ENCODE measurements around the gene MYOD1.

The MYOD1 gene

GRCh38 chr11:17702876-17703275, 16.5 kb upstream of the MYOD1 start:
- no peak for DNase-seq

GRCh38 chr11:17703951-17704350, 15.4 kb upstream of the MYOD1 start:
- DNase-seq: peak; percentile 25

GRCh38 chr11:17707830-17708229, 11.5 kb upstream of the MYOD1 start:
- no peak for DNase-seq

GRCh38 chr11:17711836-17712235, 7.5 kb upstream of the MYOD1 start:
- DNase-seq: no peak

GRCh38 chr11:17713851-17714250, 5.5 kb upstream of the MYOD1 start:
- no peak for DNase-seq

GRCh38 chr11:17714356-17714854, 5.0 kb upstream of the MYOD1 start:
- DNase-seq: no peak

- DNase-seq: no peak
Observed at GRCh38 chr11:17714870-17715269, 4.5 kb upstream of the MYOD1 start.

GRCh38 chr11:17716807-17717206, 2.6 kb upstream of the MYOD1 start:
- DNase-seq: no peak

GRCh38 chr11:17718015-17718414, 1.4 kb upstream of the MYOD1 start:
- no peak for DNase-seq

- DNase-seq: no peak
Observed at GRCh38 chr11:17718510-17718962, 835 bp upstream of the MYOD1 start.

- peak; percentile 9 for DNase-seq
Observed at GRCh38 chr11:17719938-17720795, 796 bp downstream of the MYOD1 start.

- DNase-seq: no peak
Observed at GRCh38 chr11:17720796-17721171, 1.4 kb downstream of the MYOD1 start.

GRCh38 chr11:17721242-17721999, 2.0 kb downstream of the MYOD1 start:
- no peak for DNase-seq

- DNase-seq: peak; percentile 19
Observed at GRCh38 chr11:17722000-17722643, 2.8 kb downstream of the MYOD1 start.

- no peak for DNase-seq
Observed at GRCh38 chr11:17724020-17724908, 4.9 kb downstream of the MYOD1 start.

GRCh38 chr11:17725174-17725573, 5.8 kb downstream of the MYOD1 start:
- no peak for DNase-seq

GRCh38 chr11:17730137-17730536, 10.8 kb downstream of the MYOD1 start:
- no peak for DNase-seq

- peak; percentile 62 for DNase-seq
Observed at GRCh38 chr11:17730608-17731462, 11.5 kb downstream of the MYOD1 start.

- no peak for DNase-seq
Observed at GRCh38 chr11:17733261-17733660, 13.9 kb downstream of the MYOD1 start.

GRCh38 chr11:17734418-17734911, 15.1 kb downstream of the MYOD1 start, which contains the start of gene KCNC1:
Gene KCNC1, plus strand, starts transcription at chr11:17734781. Its CDS starts 1,222 bp downstream, at chr11:17736003.
- peak; percentile 29 for DNase-seq

Data from fibroblast of skin of back (primary cell).